ENCODE measurements around the gene CCND2.
A peak's percentile ranks its signal among the peaks of the same experiment; 100 is the strongest.

Gene CCND2

GRCh38 chr12:4273652-4274395 lies at the start of gene CCND2:
CCND2 (plus strand) TSS chr12:4273762; CDS start chr12:4274041, 279 bp downstream.
- Histone ChIP-seq H3K4me3 (ENCODE audit: low read length) (peak within 1 kb of the TSS; percentile 99), H3K4me1 (ENCODE audit: control insufficient read depth, insufficient read depth, low read length) (peaks cover 33% of the 10 kb centered on the region), H3K36me3 (ENCODE audit: control insufficient read depth, insufficient read depth, low read length) (peaks cover 2% of the 10 kb centered on the region), H3K27me3 (ENCODE audit: control insufficient read depth, insufficient read depth, low read length) (no peaks in the 10 kb centered on the region), H3K27ac (ENCODE audit: low read depth, low read length) (peak within 1 kb of the TSS; percentile 98), H3K9ac (ENCODE audit: low read length) (peak within 1 kb of the TSS; percentile 99)

GRCh38 chr12:4224206-4224889 lies 49.2 kb upstream of the CCND2 start:
- Histone ChIP-seq H3K4me1 (ENCODE audit: control insufficient read depth, insufficient read depth, low read length) (no peaks in the 10 kb centered on the region), H3K4me3 (ENCODE audit: low read length) (no peak overlapping the region), H3K9ac (ENCODE audit: low read length) (no peak overlapping the region), H3K36me3 (ENCODE audit: control insufficient read depth, insufficient read depth, low read length) (no peaks in the 10 kb centered on the region), H3K27me3 (ENCODE audit: control insufficient read depth, insufficient read depth, low read length) (no peaks in the 10 kb centered on the region), H3K27ac (ENCODE audit: low read depth, low read length) (no peak overlapping the region)

GRCh38 chr12:4225571-4225970 lies 48.0 kb upstream of the CCND2 start:
- Histone ChIP-seq H3K27ac (ENCODE audit: low read depth, low read length) (no peak overlapping the region), H3K9ac (ENCODE audit: low read length) (no peak overlapping the region), H3K4me1 (ENCODE audit: control insufficient read depth, insufficient read depth, low read length) (no peaks in the 10 kb centered on the region), H3K36me3 (ENCODE audit: control insufficient read depth, insufficient read depth, low read length) (no peaks in the 10 kb centered on the region), H3K4me3 (ENCODE audit: low read length) (no peak overlapping the region), H3K27me3 (ENCODE audit: control insufficient read depth, insufficient read depth, low read length) (no peaks in the 10 kb centered on the region)

GRCh38 chr12:4227046-4227445 lies 46.5 kb upstream of the CCND2 start:
- H3K36me3 ChIP-seq (ENCODE audit: control insufficient read depth, insufficient read depth, low read length), result no peaks in the 10 kb centered on the region

GRCh38 chr12:4228122-4228580 lies 45.4 kb upstream of the CCND2 start:
- H3K9ac ChIP-seq (ENCODE audit: low read length), result no peak overlapping the region
- no peaks in the 10 kb centered on the region for H3K27me3 ChIP-seq (ENCODE audit: control insufficient read depth, insufficient read depth, low read length)
- H3K4me3 ChIP-seq (ENCODE audit: low read length), result no peak overlapping the region
- no peaks in the 10 kb centered on the region for H3K4me1 ChIP-seq (ENCODE audit: control insufficient read depth, insufficient read depth, low read length)
- no peaks in the 10 kb centered on the region for H3K36me3 ChIP-seq (ENCODE audit: control insufficient read depth, insufficient read depth, low read length)
- no peak overlapping the region for H3K27ac ChIP-seq (ENCODE audit: low read depth, low read length)

More at GRCh38 chr12:4227046-4227445, 46.5 kb upstream of the CCND2 start:
- Histone ChIP-seq H3K4me1 (ENCODE audit: control insufficient read depth, insufficient read depth, low read length) (no peaks in the 10 kb centered on the region), H3K27me3 (ENCODE audit: control insufficient read depth, insufficient read depth, low read length) (no peaks in the 10 kb centered on the region), H3K27ac (ENCODE audit: low read depth, low read length) (no peak overlapping the region), H3K4me3 (ENCODE audit: low read length) (no peak overlapping the region), H3K9ac (ENCODE audit: low read length) (no peak overlapping the region)

- Histone ChIP-seq H3K4me1 (ENCODE audit: control insufficient read depth, insufficient read depth, low read length) (no peaks in the 10 kb centered on the region), H3K36me3 (ENCODE audit: control insufficient read depth, insufficient read depth, low read length) (no peaks in the 10 kb centered on the region), H3K27ac (ENCODE audit: low read depth, low read length) (no peak overlapping the region), H3K27me3 (ENCODE audit: control insufficient read depth, insufficient read depth, low read length) (no peaks in the 10 kb centered on the region), H3K4me3 (ENCODE audit: low read length) (no peak overlapping the region), H3K9ac (ENCODE audit: low read length) (no peak overlapping the region)
Observed at GRCh38 chr12:4230526-4230925, 43.0 kb upstream of the CCND2 start.

GRCh38 chr12:4238577-4238976 lies 35.0 kb upstream of the CCND2 start:
- Histone ChIP-seq H3K9ac (ENCODE audit: low read length) (no peak overlapping the region), H3K27ac (ENCODE audit: low read depth, low read length) (no peak overlapping the region), H3K4me1 (ENCODE audit: control insufficient read depth, insufficient read depth, low read length) (no peaks in the 10 kb centered on the region), H3K4me3 (ENCODE audit: low read length) (no peak overlapping the region), H3K36me3 (ENCODE audit: control insufficient read depth, insufficient read depth, low read length) (no peaks in the 10 kb centered on the region), H3K27me3 (ENCODE audit: control insufficient read depth, insufficient read depth, low read length) (no peaks in the 10 kb centered on the region)

GRCh38 chr12:4239746-4240145 lies 33.8 kb upstream of the CCND2 start:
- no peak overlapping the region for H3K27ac ChIP-seq (ENCODE audit: low read depth, low read length)
- no peak overlapping the region for H3K4me3 ChIP-seq (ENCODE audit: low read length)
- H3K27me3 ChIP-seq (ENCODE audit: control insufficient read depth, insufficient read depth, low read length), result no peaks in the 10 kb centered on the region
- H3K36me3 ChIP-seq (ENCODE audit: control insufficient read depth, insufficient read depth, low read length), result no peaks in the 10 kb centered on the region
- no peaks in the 10 kb centered on the region for H3K4me1 ChIP-seq (ENCODE audit: control insufficient read depth, insufficient read depth, low read length)
- H3K9ac ChIP-seq (ENCODE audit: low read length), result no peak overlapping the region

GRCh38 chr12:4240161-4240783 lies 33.3 kb upstream of the CCND2 start:
- no peak overlapping the region for H3K9ac ChIP-seq (ENCODE audit: low read length)
- no peaks in the 10 kb centered on the region for H3K36me3 ChIP-seq (ENCODE audit: control insufficient read depth, insufficient read depth, low read length)
- H3K27ac ChIP-seq (ENCODE audit: low read depth, low read length), result no peak overlapping the region

GRCh38 chr12:4240981-4241380 lies 32.6 kb upstream of the CCND2 start:
- Histone ChIP-seq H3K27me3 (ENCODE audit: control insufficient read depth, insufficient read depth, low read length) (no peaks in the 10 kb centered on the region), H3K4me1 (ENCODE audit: control insufficient read depth, insufficient read depth, low read length) (no peaks in the 10 kb centered on the region), H3K27ac (ENCODE audit: low read depth, low read length) (no peak overlapping the region), H3K4me3 (ENCODE audit: low read length) (no peak overlapping the region), H3K36me3 (ENCODE audit: control insufficient read depth, insufficient read depth, low read length) (no peaks in the 10 kb centered on the region), H3K9ac (ENCODE audit: low read length) (no peak overlapping the region)

More at GRCh38 chr12:4240161-4240783, 33.3 kb upstream of the CCND2 start:
- Histone ChIP-seq H3K4me3 (ENCODE audit: low read length) (no peak overlapping the region), H3K4me1 (ENCODE audit: control insufficient read depth, insufficient read depth, low read length) (no peaks in the 10 kb centered on the region), H3K27me3 (ENCODE audit: control insufficient read depth, insufficient read depth, low read length) (no peaks in the 10 kb centered on the region)

- no peaks in the 10 kb centered on the region for H3K4me1 ChIP-seq (ENCODE audit: control insufficient read depth, insufficient read depth, low read length)
- no peak overlapping the region for H3K27ac ChIP-seq (ENCODE audit: low read depth, low read length)
- H3K27me3 ChIP-seq (ENCODE audit: control insufficient read depth, insufficient read depth, low read length), result no peaks in the 10 kb centered on the region
- no peaks in the 10 kb centered on the region for H3K36me3 ChIP-seq (ENCODE audit: control insufficient read depth, insufficient read depth, low read length)
- H3K9ac ChIP-seq (ENCODE audit: low read length), result no peak overlapping the region
- no peak overlapping the region for H3K4me3 ChIP-seq (ENCODE audit: low read length)
Observed at GRCh38 chr12:4241592-4241991, 32.0 kb upstream of the CCND2 start.

GRCh38 chr12:4242595-4242994 lies 31.0 kb upstream of the CCND2 start:
- H3K4me1 ChIP-seq (ENCODE audit: control insufficient read depth, insufficient read depth, low read length), result no peaks in the 10 kb centered on the region
- no peaks in the 10 kb centered on the region for H3K36me3 ChIP-seq (ENCODE audit: control insufficient read depth, insufficient read depth, low read length)
- H3K4me3 ChIP-seq (ENCODE audit: low read length), result no peak overlapping the region
- no peak overlapping the region for H3K9ac ChIP-seq (ENCODE audit: low read length)
- no peak overlapping the region for H3K27ac ChIP-seq (ENCODE audit: low read depth, low read length)
- H3K27me3 ChIP-seq (ENCODE audit: control insufficient read depth, insufficient read depth, low read length), result no peaks in the 10 kb centered on the region

All from rectal smooth muscle tissue (tissue), 1 donor.